Adrenal gland (tissue), 12 donors: Measurements from ENCODE around the gene TMEM150C. TPM values are rescaled to one million over a fixed set of nuclear protein-coding genes. Genes with fewer than 3 reads are reported as not detected.

Experiments
- DNase-seq, 7 donors: peaks; one replicate each; pipeline ENCODE4 v3.0.0-alpha.2; 2019 to 2020
- H3K27ac ChIP-seq, 5 donors: fragments of 200-600 bp; sonication (generic) in 4 of 5; 1 replicate in 3 of 5; 2 replicates in 2 of 5; pipeline versions ENCODE4 v1.5.1 to v1.8.0; 2016 to 2020; ENCODE audit warnings: mild to moderate bottlenecking in 1 of 5
- H3K27me3 ChIP-seq: fragments of 200-600 bp; 2 replicates; pipeline ENCODE4 v1.8.0; 2021
- H3K36me3 ChIP-seq, 2 donors: fragments of 200-600 bp; replicated peaks in 1 of 2; 1 replicate in 1 of 2; 2 replicates in 1 of 2; pipeline versions ENCODE4 v1.5.1 to v1.8.0; 2018 to 2022
- H3K4me1 ChIP-seq, 2 donors: fragments of 200-600 bp; replicated peaks in 1 of 2; 1 replicate in 1 of 2; 2 replicates in 1 of 2; pipeline versions ENCODE4 v1.5.1 to v1.8.0; 2018 to 2021
- H3K4me3 ChIP-seq, 4 donors: fragments of 200-600 bp; sonication (generic) in 3 of 4; one replicate each; pipeline ENCODE4 v1.5.1; 2016 to 2018
- H3K9me3 ChIP-seq, 3 donors: fragments of 200-600 bp; sonication (generic) in 1 of 3; replicated peaks in 1 of 3; 1 replicate in 2 of 3; 2 replicates in 1 of 3; pipeline versions ENCODE4 v1.5.1 to v1.8.0; 2016 to 2021
- CTCF ChIP-seq, 6 experiments: fragments of 450-650 bp in 4 of 6; fragments of 200-600 bp in 2 of 6; sonication (generic) in 1 of 6; IDR thresholded peaks; 1 replicate in 5 of 6; 2 replicates in 1 of 6; pipeline versions ENCODE4 v1.5.1 to v1.8.0; 2016 to 2021; ENCODE audit warnings: antibody characterized with exemption in 6 of 6, mild to moderate bottlenecking in 2 of 6, moderate library complexity in 1 of 6
- POLR2A ChIP-seq, 2 donors: fragments of 450-650 bp; IDR thresholded peaks; one replicate each; pipeline ENCODE4 v1.6.1; 2017; ENCODE audit warnings: antibody characterized with exemption in 2 of 2, mild to moderate bottlenecking in 2 of 2, moderate library complexity in 1 of 2
- WGBS, 4 donors: extraction: QIAGEN DNeasy Blood & Tissue Kit in 2 of 4; methylation state at CpG; one replicate each; pipeline versions ENCODE4 v1.1.5 to v1.1.7; 2013 to 2017; 5-methylcytosine and 5-hydroxymethylcytosine counted together
- intact Hi-C, 2 donors: fragments of 100-400 bp; cut with DNase I; formaldehyde crosslinking; loops; one replicate each; pipeline versions ENCODE4 v1.14.1 to v1.15.0; 2022 to 2023
- polyA plus RNA-seq, 3 donors: library from polyadenylated mRNA; stranded (reverse); fragments of 200-250 nt in 2 of 3; fragments of 350-450 nt in 1 of 3; fragmentation: Illumina TruSeq in 1 of 3; extraction: RNeasy Lipid Tissue Mini Kit (QIAGEN cat#74804) in 1 of 3; gene quantifications; one replicate each; pipeline ENCODE4 v1.2.3, GENCODE V29; 2013 to 2014
- total RNA-seq, 9 donors: library from RNA; depleted of rRNA in 4 of 9; stranded (reverse); fragments of >200 nt in 4 of 9; fragments of 120-200 nt in 1 of 9; fragmentation: NEBNext Ultra II Directional in 1 of 9; extraction: Animal tissue kit (Norgen Biotek cat#: 25700) in 1 of 9; gene quantifications; one replicate each; pipeline versions ENCODE4 v1.1.0 to v1.2.4, GENCODE V29; 2013 to 2023
- donor health status: healthy with polysubstance abuse.
- donor health status: Bipolar disorder and iron deficiency.
- donor health status: DM: yes; HTN: yes; CAD: no.
- donor health status: DM: no; HTN: no; CAD: no.
- donor health status: DM: no; HTN: no; CAD: no.
- donor health status: DM: yes; HTN: yes; CAD: no.

Gene TMEM150C
- total and polyA plus RNA-seq, 12 donors, result 8.0 to 254 (median 76.0) TPM

- Histone ChIP-seq H3K9me3 (no peaks in the 10 kb centered on the region), H3K36me3 (peaks cover 0 to 32% of the 10 kb centered on the region in 2 donors), H3K4me1 (no peaks in the 10 kb centered on the region), H3K27me3 (no peaks in the 10 kb centered on the region), H3K4me3 (no peak overlapping the region), H3K27ac (no peak overlapping the region)
- TF ChIP-seq CTCF (IDR thresholded peaks at IDR 0.05) (no peak), POLR2A (IDR thresholded peaks at IDR 0.05) (no peak)
- no peak for DNase-seq
- 88 to 95% (median 91%) methylated on average over 13 of the region's 13 CpGs for WGBS, 4 donors
- intact Hi-C loops, result no loop called here
These were observed 110.6 kb downstream of the TMEM150C start for GRCh38 chr4:82450966-82451755.

- WGBS, 4 donors, result 95 to 99% (median 98%) methylated on average over 1 of the region's 1 CpG
- no peaks in the 10 kb centered on the region for H3K9me3 ChIP-seq
- intact Hi-C loops, result no loop called here
- H3K27ac ChIP-seq, result no peak overlapping the region
- TF ChIP-seq CTCF (IDR thresholded peaks at IDR 0.05) (no peak), POLR2A (IDR thresholded peaks at IDR 0.05) (no peak)
- H3K4me1 ChIP-seq, result no peaks in the 10 kb centered on the region
- H3K36me3 ChIP-seq, result peaks cover 0 to 17% of the 10 kb centered on the region in 2 donors
- no peaks in the 10 kb centered on the region for H3K27me3 ChIP-seq
- H3K4me3 ChIP-seq, result no peak overlapping the region
- DNase-seq, result no peak
These were observed 113.9 kb downstream of the TMEM150C start for GRCh38 chr4:82447886-82448285.

GRCh38 chr4:82439088-82439487 lies 122.7 kb downstream of the TMEM150C start:
- no peak overlapping the region for H3K27ac ChIP-seq
- 92 to 100% (median 98%) methylated on average over 2 of the region's 2 CpGs for WGBS, 4 donors
- no peaks in the 10 kb centered on the region for H3K36me3 ChIP-seq
- no peak for DNase-seq
- no peaks in the 10 kb centered on the region for H3K4me1 ChIP-seq
- TF ChIP-seq POLR2A (IDR thresholded peaks at IDR 0.05) (no peak), CTCF (IDR thresholded peaks at IDR 0.05) (no peak)
- intact Hi-C loops, result no loop called here
- no peaks in the 10 kb centered on the region for H3K27me3 ChIP-seq
- no peak overlapping the region for H3K4me3 ChIP-seq
- H3K9me3 ChIP-seq, result no peaks in the 10 kb centered on the region

GRCh38 chr4:82437285-82438005 lies 124.3 kb downstream of the TMEM150C start:
- no peaks in the 10 kb centered on the region for H3K36me3 ChIP-seq
- TF ChIP-seq CTCF (IDR thresholded peaks at IDR 0.05) (no peak), POLR2A (IDR thresholded peaks at IDR 0.05) (no peak)
- DNase-seq, result no peak
- H3K4me3 ChIP-seq, result no peak overlapping the region
- intact Hi-C loops, result no loop called here
- H3K4me1 ChIP-seq, result no peaks in the 10 kb centered on the region
- H3K27ac ChIP-seq, result no peak overlapping the region
- no peaks in the 10 kb centered on the region for H3K27me3 ChIP-seq
- H3K9me3 ChIP-seq, result no peaks in the 10 kb centered on the region
- 92 to 94% (median 93%) methylated on average over 4 of the region's 4 CpGs for WGBS, 4 donors
